OCI-LY3 (cell line): Measurements from ENCODE around the gene EIF4EBP3.
"Not testable (repeated sequence)": the region's sequence is repeated elsewhere in the genome, so short reads cannot be mapped to it uniquely, and the experiment has no call there.

Experiments used
- CTCF ChIP-seq: fragments of 200-600, 300-600 bp; sonication (generic); IDR thresholded peaks from 2 replicates; pipeline ENCODE4 v1.5.1; 2014; ENCODE audit warnings: antibody characterized with exemption, low read length, low read depth
- EZH2phosphoT487 ChIP-seq: fragments of 200-600 bp; shearing (Covaris generic); IDR thresholded peaks from 2 replicates; pipeline ENCODE4 v1.6.1; 2018; ENCODE audit warnings: antibody characterized with exemption, mixed run types, low read depth

- not testable (repeated sequence) for TF ChIP-seq CTCF, EZH2phosphoT487
Observed at GRCh38 chr5:140579188-140579747, 31.8 kb downstream of the EIF4EBP3 start.
